T-helper 2 cell treated with Interferon-gamma antibody and Interleukin-4, amounts not matched to agents 100 ng/mL and 5 ng/mL, for 36 hours (primary cell): Measurements from ENCODE around the gene ATRNL1. TPM values are rescaled to one million over a fixed set of nuclear protein-coding genes. Genes with fewer than 3 reads are reported as not detected.
"Not testable (repeated sequence)": the region's sequence is repeated elsewhere in the genome, so short reads cannot be mapped to it uniquely, and the experiment has no call there.

Source experiments
- intact Hi-C: fragments of 100-400 bp; cut with micrococcal nuclease; formaldehyde crosslinking; loops from one replicate; pipeline ENCODE4 v1.15.1; 2023
- total RNA-seq: library from RNA; stranded (reverse); gene quantifications from 2 replicates; pipeline ENCODE4 v1.2.3, GENCODE V29; 2022

ATRNL1 gene
- total RNA-seq, 1 donor from 2014 or later, result 0.73 TPM

DNA sequence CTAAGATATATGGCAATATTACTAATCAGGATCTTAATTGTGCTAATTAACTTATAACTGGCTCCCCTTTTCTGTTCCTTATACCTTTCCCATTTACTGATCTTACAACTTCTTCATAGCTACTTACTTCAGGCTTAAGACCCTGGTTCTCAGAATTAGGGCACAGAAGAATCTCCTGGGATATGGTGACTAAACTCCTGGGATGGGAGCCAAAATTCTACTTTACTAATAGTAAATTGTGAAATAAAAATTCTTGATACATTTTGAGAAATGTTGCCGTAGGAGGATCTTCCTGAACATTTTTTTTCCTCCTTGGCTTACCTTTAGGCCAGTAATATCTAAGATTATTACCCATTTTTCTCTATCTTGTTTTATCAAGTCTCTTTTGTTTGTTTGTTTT is 309.5 kb downstream of the ATRNL1 start:
- intact Hi-C loops, result no loop called here

GRCh38 chr10:115405838-115406237 is 312.7 kb downstream of the ATRNL1 start:
- intact Hi-C loops, result not testable (repeated sequence)

DNA sequence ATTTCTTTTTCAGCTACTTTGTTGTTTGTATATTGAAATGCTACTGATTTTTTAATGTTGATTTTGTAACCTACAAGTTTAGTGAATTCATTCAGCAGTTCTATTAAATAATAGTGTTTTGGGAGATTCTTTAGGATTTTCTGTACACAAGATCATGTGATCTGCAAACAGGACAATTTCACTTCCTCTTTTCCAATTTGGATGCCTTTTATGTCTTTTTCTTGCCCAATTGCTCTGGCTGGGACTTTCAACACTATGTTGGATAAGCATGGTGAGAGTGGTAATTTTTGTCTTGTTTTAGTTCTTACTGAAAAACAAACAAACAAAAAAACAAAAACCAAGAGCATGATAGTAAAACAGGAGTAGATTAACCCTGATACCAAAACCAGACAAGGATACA is 316.2 kb downstream of the ATRNL1 start:
- intact Hi-C loops, result no loop called here

DNA sequence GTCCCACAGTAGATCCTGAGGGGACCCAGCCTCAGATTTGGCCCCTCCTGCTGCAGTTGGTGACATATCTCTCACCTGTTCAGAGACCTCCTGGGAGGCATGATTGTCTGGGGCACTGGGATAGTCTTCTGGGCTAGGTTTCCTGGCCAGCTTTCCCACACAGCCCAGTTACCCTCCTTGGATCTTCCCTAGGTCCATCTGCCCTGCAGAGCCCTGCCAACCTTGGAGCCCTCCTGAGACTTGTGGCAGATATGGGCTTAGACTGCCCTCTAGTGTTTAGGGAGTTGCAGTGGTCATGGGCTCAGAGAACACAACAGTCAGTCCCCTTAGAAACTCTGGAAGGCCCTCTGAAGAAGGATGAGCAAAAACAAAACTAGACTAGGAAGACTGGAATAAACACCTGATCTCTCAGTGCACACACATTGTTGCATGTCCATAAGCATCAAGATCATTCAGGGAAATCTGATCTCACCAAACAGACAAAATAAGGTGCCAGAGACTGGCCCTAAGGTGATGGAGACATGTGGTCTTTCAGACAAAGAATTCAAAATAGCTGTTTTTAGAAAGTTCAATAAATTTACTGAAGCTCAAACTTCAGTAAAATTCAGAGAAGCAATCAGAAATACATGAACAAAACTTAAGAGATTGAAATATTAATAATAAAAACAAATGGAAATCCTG is 324.6 kb downstream of the ATRNL1 start:
- intact Hi-C loops, result loop anchor here (5.0 to 10.0 kb wide), 2 partner anchors 245 to 543 kb away; no protein-coding TSS in a partner anchor

DNA sequence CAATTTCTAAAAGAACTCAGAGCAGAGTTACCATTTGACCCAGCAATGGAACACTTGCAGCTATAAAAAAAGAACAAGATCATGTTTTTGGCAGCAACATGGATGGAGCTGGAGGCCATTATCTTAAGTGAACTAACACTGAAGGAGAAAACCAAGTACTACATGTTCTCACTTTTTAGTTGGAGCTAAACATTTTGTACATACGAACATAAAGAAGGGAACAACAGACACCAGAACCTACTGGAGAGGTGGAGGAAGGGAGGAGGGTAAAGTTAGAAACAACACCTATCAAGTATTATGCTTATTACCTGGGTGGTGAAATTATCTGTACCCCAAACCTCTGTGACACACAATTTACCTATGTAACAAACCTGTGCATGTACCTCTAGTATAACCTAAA is 329.5 kb downstream of the ATRNL1 start:
- intact Hi-C loops, result no loop called here

DNA sequence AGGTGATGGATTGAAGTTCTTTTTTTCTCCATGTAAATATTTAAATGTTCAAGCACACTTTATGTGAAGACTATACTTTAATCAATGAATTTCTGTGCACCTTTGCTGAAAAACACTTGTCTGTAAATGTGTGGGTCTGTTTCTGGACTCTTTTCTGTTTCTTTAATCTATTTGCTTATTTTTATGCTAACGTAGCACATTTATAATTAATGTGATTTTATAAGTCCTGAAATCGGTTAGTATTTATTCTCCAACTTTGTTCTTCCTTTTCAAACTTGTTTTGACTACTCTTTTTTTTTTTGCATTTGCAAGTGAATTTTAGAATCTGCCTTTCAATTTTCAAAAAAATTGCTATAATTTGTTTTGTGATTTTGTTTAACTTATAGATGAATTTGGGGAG is 334.4 kb downstream of the ATRNL1 start:
- intact Hi-C loops, result no loop called here

DNA sequence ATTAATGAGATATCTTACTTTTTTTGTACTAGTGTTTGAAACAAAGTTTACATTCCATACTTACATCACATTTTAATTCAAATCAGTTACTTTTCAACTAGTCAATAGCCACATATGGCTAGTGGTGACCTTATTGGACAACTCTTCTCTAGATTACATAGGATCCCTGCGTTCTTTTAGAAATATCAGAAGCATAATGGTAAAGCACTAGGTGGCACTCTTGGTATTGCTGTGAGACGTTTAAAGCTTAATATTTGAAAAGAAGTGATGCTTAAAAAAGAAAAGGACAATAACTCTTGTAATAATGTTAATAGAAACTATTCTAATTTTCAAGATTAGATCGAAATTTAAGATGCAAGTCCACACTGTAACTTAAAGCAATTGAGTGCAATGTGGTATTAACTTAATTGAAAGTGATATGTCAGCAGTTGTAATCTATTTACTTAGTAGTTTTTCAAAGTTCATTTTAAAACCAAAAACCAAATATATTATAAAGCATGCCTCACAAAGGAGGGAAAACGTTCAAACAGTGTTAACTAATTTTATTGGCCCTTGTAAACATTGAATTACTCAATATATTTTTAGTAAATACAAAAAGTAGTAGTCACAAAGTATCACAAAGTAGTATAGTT is 339.1 kb downstream of the ATRNL1 start:
- intact Hi-C loops, result no loop called here

- intact Hi-C loops, result no loop called here
Measured at GRCh38 chr10:115436999-115437398, 343.8 kb downstream of the ATRNL1 start.

DNA sequence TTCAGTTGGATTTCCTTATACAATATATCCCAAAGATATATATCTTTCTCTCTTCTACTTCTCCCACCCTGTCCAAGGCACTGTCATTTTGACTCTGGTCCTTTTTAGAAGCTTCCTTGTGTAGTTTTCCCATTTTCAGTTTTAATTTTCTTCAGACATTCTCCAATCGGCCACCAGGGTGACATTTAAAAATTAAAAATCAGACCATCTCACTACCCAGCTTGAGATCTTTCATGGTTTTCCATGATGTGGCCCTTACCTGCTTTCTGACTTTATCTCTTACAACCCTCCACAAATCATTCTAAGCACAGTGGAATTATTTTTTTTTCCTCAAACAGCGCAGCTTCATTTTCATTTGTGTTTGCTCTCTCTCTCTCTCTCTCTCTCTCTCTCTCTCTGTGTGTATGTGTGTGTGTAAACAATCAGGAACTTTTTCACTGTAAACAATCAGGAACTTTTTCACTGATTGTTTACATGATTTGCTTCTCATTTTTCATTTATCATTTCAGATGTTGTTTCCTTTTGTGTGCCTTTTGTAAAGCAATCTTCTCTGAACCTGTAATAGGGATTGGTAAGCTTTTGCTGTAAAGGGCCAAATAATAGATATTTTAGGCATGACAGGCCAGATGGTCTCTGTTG is 348.9 kb downstream of the ATRNL1 start:
- intact Hi-C loops, result no loop called here

GRCh38 chr10:115456812-115457211 is 363.6 kb downstream of the ATRNL1 start:
- intact Hi-C loops, result no loop called here

- intact Hi-C loops, result no loop called here
Measured at GRCh38 chr10:115483294-115483693, 390.1 kb downstream of the ATRNL1 start.

DNA sequence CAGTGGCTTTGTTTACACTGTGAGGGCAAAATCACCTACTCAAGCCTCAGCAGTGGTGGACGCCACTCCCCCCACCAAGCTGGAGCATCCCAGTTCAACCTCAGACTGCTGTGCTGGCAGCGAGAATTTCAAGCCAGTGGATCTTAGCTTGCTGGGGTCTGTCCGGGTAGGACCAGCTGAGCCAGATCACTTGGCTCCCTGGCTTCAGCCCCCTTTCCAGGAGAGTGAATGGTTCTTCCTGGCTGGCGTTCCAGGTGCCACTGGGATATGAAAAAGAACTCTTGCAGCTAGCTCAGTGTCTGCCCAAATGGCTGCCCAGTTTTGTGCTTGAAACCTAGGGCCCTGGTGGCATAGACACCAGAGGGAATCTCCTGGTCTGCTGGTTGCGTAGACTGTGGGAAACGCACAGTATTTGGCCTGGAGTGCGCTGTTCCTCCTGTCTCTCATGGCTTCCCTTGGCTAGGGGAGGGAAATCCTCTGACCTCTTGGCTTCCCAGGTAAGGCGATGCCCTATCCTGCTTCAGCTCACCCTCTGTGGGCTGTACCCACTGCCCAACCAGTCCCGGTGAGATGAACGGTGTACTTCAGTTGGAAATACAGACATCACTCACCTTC is 398.5 kb downstream of the ATRNL1 start:
- intact Hi-C loops, result no loop called here

DNA sequence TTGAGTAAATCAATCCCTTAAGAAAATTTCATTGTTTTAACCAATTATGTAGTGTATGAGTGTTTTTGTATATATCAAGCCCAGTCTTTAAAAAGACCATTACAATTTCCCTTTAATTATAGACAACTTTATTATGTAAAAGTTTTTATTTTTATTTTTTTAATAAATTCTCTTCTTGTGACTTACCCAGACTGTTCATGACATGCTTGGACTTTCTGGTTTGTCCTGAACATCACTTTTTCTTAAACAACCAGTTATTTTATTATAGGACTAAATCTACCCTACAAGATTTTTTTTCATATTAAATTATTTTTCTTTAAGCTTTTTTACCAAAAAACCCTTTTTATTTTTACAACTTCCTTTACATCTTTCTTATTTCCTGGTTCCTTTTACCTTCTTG is 410.4 kb downstream of the ATRNL1 start:
- intact Hi-C loops, result no loop called here

- intact Hi-C loops, result no loop called here
Measured at GRCh38 chr10:115514895-115515294, 421.7 kb downstream of the ATRNL1 start.

- intact Hi-C loops, result no loop called here
Measured at GRCh38 chr10:115525141-115525540, 432.0 kb downstream of the ATRNL1 start.

GRCh38 chr10:115527682-115528081 is 434.5 kb downstream of the ATRNL1 start:
- intact Hi-C loops, result not testable (repeated sequence)

GRCh38 chr10:115536401-115536800 is 443.2 kb downstream of the ATRNL1 start:
- intact Hi-C loops, result not testable (repeated sequence)

DNA sequence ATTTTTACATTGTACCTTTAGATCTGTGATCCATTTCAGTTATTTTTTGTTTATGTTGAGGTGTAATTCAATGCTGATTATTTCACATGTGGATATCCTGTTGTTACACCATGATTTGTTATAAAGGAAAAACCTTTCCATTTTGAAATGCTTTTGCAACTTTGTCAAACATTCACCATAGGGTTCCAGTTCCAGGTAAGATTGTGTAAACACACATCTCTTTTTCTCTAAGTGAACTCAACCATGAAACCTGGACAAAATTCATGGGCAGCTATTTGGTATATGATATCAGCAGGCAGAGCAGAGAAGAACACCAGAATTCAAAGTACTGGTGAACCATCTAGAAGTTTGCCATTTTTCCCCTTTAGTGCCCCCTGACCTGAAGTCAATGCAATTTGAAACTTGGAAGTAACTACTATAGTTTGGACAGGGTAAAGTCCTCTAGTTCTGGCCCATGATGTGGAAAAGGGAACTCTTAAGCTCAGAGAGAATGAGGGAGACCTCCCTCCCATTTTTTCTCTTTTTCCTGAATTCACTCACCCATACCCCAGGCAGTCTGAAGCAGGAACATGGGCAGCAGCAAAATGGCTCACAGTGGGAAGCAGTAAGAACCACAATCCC is 446.1 kb downstream of the ATRNL1 start:
- intact Hi-C loops, result no loop called here

DNA sequence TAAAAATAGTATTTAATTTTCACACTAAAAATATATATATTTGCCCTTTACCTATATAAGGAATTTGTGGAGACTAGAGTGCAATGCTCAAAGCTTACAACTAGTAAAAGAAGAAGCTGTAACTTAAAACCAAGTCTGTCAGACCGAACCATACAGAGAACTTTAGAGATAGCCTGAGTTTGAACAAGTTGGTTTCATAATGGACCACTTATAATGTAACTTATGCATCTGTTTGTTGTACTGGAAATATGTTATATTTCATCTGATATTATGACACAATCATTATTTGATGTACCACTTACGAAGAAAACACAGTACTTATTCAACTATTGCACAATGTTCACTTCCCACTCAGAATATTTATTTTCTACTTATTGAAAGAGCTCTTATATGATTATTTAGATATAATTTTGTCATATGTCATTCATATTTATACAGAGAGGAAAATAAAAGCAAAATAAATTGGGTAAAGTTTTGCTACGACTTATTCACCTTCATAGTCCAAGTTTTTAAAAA is 462.8 kb downstream of the ATRNL1 start:
- intact Hi-C loops, result no loop called here

- intact Hi-C loops, result no loop called here
Measured at GRCh38 chr10:115558252-115558651, 465.1 kb downstream of the ATRNL1 start.

DNA sequence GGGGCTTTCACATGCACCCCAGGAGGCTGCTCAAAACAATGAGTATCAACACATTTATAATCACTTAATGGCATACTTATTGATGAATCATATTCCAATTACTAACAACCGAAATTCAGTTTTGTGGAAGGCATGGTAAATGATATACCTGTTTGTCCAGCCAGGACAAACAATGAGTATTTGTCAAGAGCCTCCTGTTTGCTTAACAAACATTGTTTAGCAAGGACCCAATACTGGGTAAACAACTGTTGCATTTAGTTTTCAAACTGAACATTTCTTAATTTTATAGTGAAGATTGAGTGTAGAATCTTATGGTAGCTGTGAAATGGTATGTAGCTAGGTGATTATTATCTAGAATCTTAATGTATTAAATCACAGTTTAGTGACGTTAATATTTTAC is 473.7 kb downstream of the ATRNL1 start:
- intact Hi-C loops, result no loop called here
